Measurements from ENCODE around the gene GAGE13.
"Not testable (repeated sequence)": the region's sequence is repeated elsewhere in the genome, so short reads cannot be mapped to it uniquely, and the experiment has no call there.

The GAGE13 gene

GRCh38 chrX:49341449-49341848, 10.1 kb downstream of the GAGE13 start:
- H3K27me3 ChIP-seq (ENCODE audit: control insufficient read depth, insufficient read depth, low read length); H3K27ac ChIP-seq (ENCODE audit: low read length); H3K9ac ChIP-seq (ENCODE audit: low read length); H3K9me3 ChIP-seq (ENCODE audit: control insufficient read depth, low read depth, low read length); H3K36me3 ChIP-seq (ENCODE audit: control insufficient read depth, low read depth, low read length); H3K4me1 ChIP-seq (ENCODE audit: control insufficient read depth, low read depth, low read length); H3K4me3 ChIP-seq (ENCODE audit: low read length): not testable (repeated sequence)

- H3K27me3 ChIP-seq (ENCODE audit: control insufficient read depth, insufficient read depth, low read length); H3K27ac ChIP-seq (ENCODE audit: low read length); H3K9me3 ChIP-seq (ENCODE audit: control insufficient read depth, low read depth, low read length); H3K4me1 ChIP-seq (ENCODE audit: control insufficient read depth, low read depth, low read length); H3K4me3 ChIP-seq (ENCODE audit: low read length); H3K36me3 ChIP-seq (ENCODE audit: control insufficient read depth, low read depth, low read length); H3K9ac ChIP-seq (ENCODE audit: low read length): not testable (repeated sequence)
Measured at GRCh38 chrX:49344496-49345175, 13.3 kb downstream of the GAGE13 start.

- not testable (repeated sequence) for H3K9me3 ChIP-seq (ENCODE audit: control insufficient read depth, low read depth, low read length)
Measured at GRCh38 chrX:49345402-49345801, 14.0 kb downstream of the GAGE13 start.

GRCh38 chrX:49346150-49346549, 14.8 kb downstream of the GAGE13 start:
- H3K27ac ChIP-seq (ENCODE audit: low read length); H3K36me3 ChIP-seq (ENCODE audit: control insufficient read depth, low read depth, low read length); H3K4me1 ChIP-seq (ENCODE audit: control insufficient read depth, low read depth, low read length): not testable (repeated sequence)

More at GRCh38 chrX:49345402-49345801, 14.0 kb downstream of the GAGE13 start:
- not testable (repeated sequence) for H3K27ac ChIP-seq (ENCODE audit: low read length); H3K9ac ChIP-seq (ENCODE audit: low read length); H3K27me3 ChIP-seq (ENCODE audit: control insufficient read depth, insufficient read depth, low read length); H3K36me3 ChIP-seq (ENCODE audit: control insufficient read depth, low read depth, low read length); H3K4me1 ChIP-seq (ENCODE audit: control insufficient read depth, low read depth, low read length); H3K4me3 ChIP-seq (ENCODE audit: low read length)

More at GRCh38 chrX:49346150-49346549, 14.8 kb downstream of the GAGE13 start:
- not testable (repeated sequence) for H3K4me3 ChIP-seq (ENCODE audit: low read length); H3K9ac ChIP-seq (ENCODE audit: low read length); H3K9me3 ChIP-seq (ENCODE audit: control insufficient read depth, low read depth, low read length); H3K27me3 ChIP-seq (ENCODE audit: control insufficient read depth, insufficient read depth, low read length)

All from iPS-18a (cell line).